ENCODE measurements around the gene NCLN. TPM values are rescaled to one million over a fixed set of nuclear protein-coding genes. Genes with fewer than 3 reads are reported as not detected.
A peak's percentile ranks its signal among the peaks of the same experiment; 100 is the strongest.

The NCLN gene
- total and polyA plus RNA-seq, 9 of the 15 experiments (the other 6 are each of a cell fraction or from before 2014, with no cell fraction given): 3.8 to 126 (median 39.6) TPM

DNA sequence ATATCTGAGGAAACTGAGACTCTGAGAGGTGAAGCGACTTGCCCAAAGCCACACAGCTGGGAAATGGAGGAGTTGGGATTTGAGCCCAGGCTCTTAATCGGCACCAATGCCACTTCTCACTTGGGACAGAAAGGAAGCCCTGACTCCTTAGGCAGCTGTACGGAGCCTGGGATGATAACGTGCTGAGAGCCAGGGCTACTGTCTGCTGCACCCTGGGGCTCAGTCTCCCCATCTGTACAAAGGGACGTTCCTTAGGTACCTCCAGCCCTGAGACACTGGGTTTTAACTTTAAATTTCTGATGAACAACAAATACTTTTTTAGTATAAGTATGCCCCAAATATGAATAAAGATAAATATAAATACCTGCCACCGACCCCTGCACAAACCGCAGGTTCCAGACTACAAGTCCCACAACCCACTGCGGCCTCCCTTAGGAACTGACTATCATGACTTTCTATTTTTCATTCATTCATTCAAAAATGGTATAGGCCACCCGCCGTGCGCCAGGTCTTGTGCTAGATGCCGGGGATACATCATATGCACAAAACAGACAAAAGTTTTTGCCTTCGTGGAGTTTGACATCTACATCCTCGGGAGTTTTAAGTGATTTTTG, 776 bp upstream of the NCLN start (continued):
- TF ChIP-seq, protein P1, sequence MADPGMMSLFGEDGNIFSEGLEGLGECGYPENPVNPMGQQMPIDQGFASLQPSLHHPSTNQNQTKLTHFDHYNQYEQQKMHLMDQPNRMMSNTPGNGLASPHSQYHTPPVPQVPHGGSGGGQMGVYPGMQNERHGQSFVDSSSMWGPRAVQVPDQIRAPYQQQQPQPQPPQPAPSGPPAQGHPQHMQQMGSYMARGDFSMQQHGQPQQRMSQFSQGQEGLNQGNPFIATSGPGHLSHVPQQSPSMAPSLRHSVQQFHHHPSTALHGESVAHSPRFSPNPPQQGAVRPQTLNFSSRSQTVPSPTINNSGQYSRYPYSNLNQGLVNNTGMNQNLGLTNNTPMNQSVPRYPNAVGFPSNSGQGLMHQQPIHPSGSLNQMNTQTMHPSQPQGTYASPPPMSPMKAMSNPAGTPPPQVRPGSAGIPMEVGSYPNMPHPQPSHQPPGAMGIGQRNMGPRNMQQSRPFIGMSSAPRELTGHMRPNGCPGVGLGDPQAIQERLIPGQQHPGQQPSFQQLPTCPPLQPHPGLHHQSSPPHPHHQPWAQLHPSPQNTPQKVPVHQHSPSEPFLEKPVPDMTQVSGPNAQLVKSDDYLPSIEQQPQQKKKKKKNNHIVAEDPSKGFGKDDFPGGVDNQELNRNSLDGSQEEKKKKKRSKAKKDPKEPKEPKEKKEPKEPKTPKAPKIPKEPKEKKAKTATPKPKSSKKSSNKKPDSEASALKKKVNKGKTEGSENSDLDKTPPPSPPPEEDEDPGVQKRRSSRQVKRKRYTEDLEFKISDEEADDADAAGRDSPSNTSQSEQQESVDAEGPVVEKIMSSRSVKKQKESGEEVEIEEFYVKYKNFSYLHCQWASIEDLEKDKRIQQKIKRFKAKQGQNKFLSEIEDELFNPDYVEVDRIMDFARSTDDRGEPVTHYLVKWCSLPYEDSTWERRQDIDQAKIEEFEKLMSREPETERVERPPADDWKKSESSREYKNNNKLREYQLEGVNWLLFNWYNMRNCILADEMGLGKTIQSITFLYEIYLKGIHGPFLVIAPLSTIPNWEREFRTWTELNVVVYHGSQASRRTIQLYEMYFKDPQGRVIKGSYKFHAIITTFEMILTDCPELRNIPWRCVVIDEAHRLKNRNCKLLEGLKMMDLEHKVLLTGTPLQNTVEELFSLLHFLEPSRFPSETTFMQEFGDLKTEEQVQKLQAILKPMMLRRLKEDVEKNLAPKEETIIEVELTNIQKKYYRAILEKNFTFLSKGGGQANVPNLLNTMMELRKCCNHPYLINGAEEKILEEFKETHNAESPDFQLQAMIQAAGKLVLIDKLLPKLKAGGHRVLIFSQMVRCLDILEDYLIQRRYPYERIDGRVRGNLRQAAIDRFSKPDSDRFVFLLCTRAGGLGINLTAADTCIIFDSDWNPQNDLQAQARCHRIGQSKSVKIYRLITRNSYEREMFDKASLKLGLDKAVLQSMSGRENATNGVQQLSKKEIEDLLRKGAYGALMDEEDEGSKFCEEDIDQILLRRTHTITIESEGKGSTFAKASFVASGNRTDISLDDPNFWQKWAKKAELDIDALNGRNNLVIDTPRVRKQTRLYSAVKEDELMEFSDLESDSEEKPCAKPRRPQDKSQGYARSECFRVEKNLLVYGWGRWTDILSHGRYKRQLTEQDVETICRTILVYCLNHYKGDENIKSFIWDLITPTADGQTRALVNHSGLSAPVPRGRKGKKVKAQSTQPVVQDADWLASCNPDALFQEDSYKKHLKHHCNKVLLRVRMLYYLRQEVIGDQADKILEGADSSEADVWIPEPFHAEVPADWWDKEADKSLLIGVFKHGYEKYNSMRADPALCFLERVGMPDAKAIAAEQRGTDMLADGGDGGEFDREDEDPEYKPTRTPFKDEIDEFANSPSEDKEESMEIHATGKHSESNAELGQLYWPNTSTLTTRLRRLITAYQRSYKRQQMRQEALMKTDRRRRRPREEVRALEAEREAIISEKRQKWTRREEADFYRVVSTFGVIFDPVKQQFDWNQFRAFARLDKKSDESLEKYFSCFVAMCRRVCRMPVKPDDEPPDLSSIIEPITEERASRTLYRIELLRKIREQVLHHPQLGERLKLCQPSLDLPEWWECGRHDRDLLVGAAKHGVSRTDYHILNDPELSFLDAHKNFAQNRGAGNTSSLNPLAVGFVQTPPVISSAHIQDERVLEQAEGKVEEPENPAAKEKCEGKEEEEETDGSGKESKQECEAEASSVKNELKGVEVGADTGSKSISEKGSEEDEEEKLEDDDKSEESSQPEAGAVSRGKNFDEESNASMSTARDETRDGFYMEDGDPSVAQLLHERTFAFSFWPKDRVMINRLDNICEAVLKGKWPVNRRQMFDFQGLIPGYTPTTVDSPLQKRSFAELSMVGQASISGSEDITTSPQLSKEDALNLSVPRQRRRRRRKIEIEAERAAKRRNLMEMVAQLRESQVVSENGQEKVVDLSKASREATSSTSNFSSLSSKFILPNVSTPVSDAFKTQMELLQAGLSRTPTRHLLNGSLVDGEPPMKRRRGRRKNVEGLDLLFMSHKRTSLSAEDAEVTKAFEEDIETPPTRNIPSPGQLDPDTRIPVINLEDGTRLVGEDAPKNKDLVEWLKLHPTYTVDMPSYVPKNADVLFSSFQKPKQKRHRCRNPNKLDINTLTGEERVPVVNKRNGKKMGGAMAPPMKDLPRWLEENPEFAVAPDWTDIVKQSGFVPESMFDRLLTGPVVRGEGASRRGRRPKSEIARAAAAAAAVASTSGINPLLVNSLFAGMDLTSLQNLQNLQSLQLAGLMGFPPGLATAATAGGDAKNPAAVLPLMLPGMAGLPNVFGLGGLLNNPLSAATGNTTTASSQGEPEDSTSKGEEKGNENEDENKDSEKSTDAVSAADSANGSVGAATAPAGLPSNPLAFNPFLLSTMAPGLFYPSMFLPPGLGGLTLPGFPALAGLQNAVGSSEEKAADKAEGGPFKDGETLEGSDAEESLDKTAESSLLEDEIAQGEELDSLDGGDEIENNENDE (IDR thresholded peaks at IDR 0.05; ENCODE audit: low read depth, low read length): no peak
- TF ChIP-seq RB1 (IDR thresholded peaks at IDR 0.05; ENCODE audit: low read depth): no peak
- no peak for TF ChIP-seq ZNF165 (CRISPR knock-in tag; IDR thresholded peaks at IDR 0.05; ENCODE audit: borderline replicate concordance)
- no peak for TF ChIP-seq SIN3B (IDR thresholded peaks at IDR 0.05; ENCODE audit: low read depth)
- TF ChIP-seq, protein P2, sequence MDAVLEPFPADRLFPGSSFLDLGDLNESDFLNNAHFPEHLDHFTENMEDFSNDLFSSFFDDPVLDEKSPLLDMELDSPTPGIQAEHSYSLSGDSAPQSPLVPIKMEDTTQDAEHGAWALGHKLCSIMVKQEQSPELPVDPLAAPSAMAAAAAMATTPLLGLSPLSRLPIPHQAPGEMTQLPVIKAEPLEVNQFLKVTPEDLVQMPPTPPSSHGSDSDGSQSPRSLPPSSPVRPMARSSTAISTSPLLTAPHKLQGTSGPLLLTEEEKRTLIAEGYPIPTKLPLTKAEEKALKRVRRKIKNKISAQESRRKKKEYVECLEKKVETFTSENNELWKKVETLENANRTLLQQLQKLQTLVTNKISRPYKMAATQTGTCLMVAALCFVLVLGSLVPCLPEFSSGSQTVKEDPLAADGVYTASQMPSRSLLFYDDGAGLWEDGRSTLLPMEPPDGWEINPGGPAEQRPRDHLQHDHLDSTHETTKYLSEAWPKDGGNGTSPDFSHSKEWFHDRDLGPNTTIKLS (IDR thresholded peaks at IDR 0.05; ENCODE audit: borderline replicate concordance, low read depth): no peak
- TF ChIP-seq ERF (CRISPR knock-in tag; IDR thresholded peaks at IDR 0.05): no peak
- TF ChIP-seq NRF1 (conservative IDR thresholded peaks at IDR 0.05 in 1 of 2, IDR thresholded peaks at IDR 0.05 in 1 of 2): 0 out of 4 replicates have a peak, but pooled peaks have one; percentile 2 to 7
- TF ChIP-seq DDX20 (tag; IDR thresholded peaks at IDR 0.05; ENCODE audit: low read depth): no peak
- TF ChIP-seq TARDBP (IDR thresholded peaks at IDR 0.05): no peak
- TF ChIP-seq FOXJ3 (CRISPR knock-in tag; IDR thresholded peaks at IDR 0.05): no peak
- no peak for TF ChIP-seq HIVEP1 (CRISPR knock-in tag; IDR thresholded peaks at IDR 0.05)
- no peak for TF ChIP-seq XRCC5 (IDR thresholded peaks at IDR 0.05; ENCODE audit: low read depth, low read length)
- TF ChIP-seq, protein P3, sequence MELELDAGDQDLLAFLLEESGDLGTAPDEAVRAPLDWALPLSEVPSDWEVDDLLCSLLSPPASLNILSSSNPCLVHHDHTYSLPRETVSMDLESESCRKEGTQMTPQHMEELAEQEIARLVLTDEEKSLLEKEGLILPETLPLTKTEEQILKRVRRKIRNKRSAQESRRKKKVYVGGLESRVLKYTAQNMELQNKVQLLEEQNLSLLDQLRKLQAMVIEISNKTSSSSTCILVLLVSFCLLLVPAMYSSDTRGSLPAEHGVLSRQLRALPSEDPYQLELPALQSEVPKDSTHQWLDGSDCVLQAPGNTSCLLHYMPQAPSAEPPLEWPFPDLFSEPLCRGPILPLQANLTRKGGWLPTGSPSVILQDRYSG (tag; conservative IDR thresholded peaks at IDR 0.05; ENCODE audit: low read depth): 0 out of 2 replicates have a peak, but pooled peaks have one; percentile 23
- no peak for TF ChIP-seq FOXK2 (conservative IDR thresholded peaks at IDR 0.05 in 1 of 2, IDR thresholded peaks at IDR 0.05 in 1 of 2; ENCODE audit: low read depth in 2 of 2)
- TF ChIP-seq ARHGAP35 (IDR thresholded peaks at IDR 0.05; ENCODE audit: partially characterized antibody): no peak
- TF ChIP-seq HLTF (IDR thresholded peaks at IDR 0.05): no peak
